NCI-H748 (cell line): ENCODE results near the gene B4GALT4.

Experiments used
- DNase-seq: peaks from one replicate; lab custom pipeline; 2025; ENCODE audit not compliant: unreplicated experiment; lab: John Stamatoyannopoulos, UW

B4GALT4 gene

GRCh38 chr3:119205685-119206084, 35.0 kb downstream of the B4GALT4 start:
- DNase-seq = no peak

DNA sequence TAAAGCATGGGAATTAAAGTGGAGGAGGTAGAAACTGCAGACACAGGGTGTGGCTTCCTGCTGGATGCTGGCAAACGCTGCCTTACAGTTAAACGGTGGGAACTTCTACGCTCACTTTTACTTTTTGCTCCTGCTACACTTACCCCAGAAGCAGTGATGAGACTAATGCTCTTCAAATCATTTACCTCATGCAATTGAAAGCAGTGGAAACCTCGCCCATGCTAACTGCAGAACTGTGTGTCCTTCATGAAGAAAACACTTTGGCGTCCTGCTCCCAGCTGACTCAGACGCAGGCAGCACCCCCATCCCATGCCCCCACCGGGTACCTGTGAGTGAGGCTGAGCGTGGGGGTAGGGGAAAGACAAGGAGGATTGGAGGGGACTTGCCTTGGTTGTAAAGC, 35.5 kb downstream of the B4GALT4 start:
- DNase-seq = no peak

GRCh38 chr3:119195911-119196310, 44.8 kb downstream of the B4GALT4 start:
- no peak for DNase-seq

- no peak for DNase-seq
Observed at GRCh38 chr3:119195151-119195476, 45.6 kb downstream of the B4GALT4 start.

DNA sequence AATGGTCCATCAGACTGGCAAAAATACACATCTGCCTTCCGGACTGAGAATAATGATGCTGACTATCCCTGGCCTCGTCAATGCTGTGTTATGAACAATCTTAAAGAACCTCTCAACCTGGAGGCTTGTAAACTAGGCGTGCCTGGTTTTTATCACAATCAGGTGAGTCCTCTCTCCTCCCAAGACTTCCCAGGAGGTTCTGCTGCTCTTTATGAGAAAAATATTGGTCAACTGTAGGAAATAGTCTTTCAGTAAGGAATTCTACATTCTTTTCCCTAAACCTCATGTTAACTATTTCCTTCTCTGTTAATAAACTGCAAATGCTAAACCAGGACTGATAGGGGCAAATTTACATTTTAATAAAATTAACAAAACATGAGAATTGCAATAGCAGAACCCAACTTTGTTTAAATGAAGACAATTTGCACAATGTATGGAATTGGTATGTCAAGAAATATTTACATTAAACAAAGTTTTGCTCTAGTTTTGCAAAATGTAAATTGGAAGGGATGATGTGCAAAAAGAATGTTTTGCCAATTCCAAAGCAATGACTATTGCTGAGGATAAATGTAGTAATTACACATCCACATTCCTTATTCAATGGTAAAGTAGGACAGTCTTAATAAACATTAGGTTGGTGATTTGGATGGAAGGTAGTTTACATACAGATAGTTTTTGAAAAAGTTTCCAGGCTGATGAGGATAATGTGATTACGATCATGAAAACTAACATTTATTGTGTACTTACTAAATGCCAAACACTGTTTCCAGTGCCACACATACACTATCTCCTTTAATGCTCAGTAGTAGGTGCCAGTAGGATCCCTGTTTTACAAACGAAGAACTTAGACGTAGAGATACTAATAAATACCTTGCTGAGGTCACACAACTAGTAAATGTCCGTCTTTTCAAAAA, 46.2 kb downstream of the B4GALT4 start:
- DNase-seq = no peak

GRCh38 chr3:119191800-119192199, 48.9 kb downstream of the B4GALT4 start:
- DNase-seq = no peak

DNA sequence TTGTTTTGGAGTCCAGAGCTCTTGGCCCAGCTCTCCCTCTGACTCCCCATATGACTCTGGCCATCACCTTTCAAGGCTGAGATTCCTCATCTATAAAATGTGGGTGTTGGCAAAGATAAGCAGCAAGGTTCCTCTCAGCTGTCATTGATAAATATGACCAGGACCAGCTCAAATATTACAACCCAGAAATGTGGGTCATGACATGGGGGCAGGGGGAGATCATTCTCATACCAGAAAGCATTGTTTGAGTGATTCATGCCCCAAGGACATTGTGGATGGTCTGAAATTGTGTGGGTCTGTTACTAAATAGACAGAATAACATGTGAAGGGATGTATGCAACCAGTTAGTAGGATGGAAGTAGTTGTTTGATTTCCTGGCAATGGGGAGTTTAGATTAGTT, 53.4 kb downstream of the B4GALT4 start:
- no peak for DNase-seq

GRCh38 chr3:119184796-119185570, 55.7 kb downstream of the B4GALT4 start:
- no peak for DNase-seq

- no peak for DNase-seq
Observed at GRCh38 chr3:119184111-119184510, 56.6 kb downstream of the B4GALT4 start.

- DNase-seq = no peak
Observed at GRCh38 chr3:119181765-119182164, 58.9 kb downstream of the B4GALT4 start.

GRCh38 chr3:119177321-119177720, 63.4 kb downstream of the B4GALT4 start:
- peak; percentile 7 for DNase-seq

- DNase-seq = no peak
Observed at GRCh38 chr3:119176778-119177177, 63.9 kb downstream of the B4GALT4 start.

DNA sequence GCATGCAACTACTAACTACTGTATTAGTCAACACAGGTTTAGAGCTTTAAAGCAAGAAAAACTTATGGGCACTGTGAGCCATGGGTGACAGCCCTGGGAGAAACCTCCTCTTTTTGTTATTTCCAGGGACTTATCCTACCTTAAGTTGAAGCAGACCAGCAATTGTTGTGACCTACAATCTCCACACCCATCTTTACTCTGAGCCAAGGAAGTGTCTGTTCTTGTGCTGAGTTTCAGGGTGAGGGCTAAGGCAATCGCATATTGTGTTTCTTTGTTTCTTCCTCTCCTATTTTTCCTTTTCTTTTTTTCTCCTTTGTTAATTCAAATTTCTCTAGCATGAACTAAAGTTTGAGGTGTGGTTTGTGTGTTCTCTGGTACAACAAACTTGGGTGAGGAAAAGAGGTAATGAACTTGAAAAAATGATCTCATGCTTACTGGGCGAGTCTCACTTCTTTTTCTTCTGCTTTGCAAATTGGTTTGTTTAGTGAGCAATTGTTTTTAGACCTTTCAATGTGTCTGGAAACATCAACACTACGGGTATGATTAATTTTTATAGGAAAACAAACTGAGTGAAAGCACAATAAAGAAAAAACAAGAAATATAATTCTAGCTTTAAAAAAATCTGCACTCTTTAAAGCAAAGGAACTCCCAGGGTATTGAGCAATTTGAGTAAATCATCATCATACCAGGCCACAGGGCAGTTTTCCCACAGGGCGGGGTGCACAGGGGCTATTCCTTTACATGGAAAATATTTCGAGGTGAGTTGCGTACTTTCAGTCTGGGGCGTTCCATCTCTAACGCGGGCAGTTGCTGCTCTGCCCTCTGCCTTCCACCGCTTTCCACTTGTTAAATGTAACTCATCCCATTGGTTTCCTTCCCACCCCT, 64.6 kb downstream of the B4GALT4 start:
- no peak for DNase-seq

DNA sequence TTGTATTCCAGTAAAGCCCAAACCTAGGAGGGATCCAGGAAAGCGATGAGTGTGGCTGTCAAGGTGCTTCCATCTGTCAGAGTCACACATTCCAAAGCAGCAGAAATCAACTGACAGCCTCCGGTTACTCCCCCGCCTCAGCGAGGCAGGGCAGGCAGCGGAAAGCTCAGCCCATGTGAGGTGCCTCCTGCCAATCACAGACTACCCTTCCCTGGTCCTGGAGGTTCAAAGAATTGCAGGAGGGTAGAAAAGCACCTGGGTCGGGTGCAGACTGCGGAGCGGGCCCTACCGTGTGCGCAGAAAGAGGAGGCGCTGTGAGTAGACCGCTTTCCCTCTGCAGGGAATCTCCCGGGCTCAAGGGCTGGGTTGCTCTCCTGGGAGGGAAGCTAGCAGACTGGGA, 67.4 kb downstream of the B4GALT4 start, which contains the start of gene UPK1B:
Gene UPK1B (plus strand): TSS at position 274 of the 400 bp plus-strand sequence. CDS start 13,144 bp downstream, outside the sequence.
- no peak for DNase-seq

GRCh38 chr3:119170821-119171220, 69.9 kb downstream of the B4GALT4 start:
- no peak for DNase-seq

- DNase-seq = peak; percentile 14
Observed at GRCh38 chr3:119164745-119165144, 75.9 kb downstream of the B4GALT4 start.
